HFF-Myc (cell line): ENCODE data around the gene SETD3.

Source experiments
- DNase-seq: peaks from one replicate; pipeline ENCODE4 v3.0.0-alpha.2; 2011; ENCODE audit warnings: low read depth; ENCODE audit errors: extremely low read depth
- H3K4me3 ChIP-seq: replicated peaks from 2 replicates; pipeline ENCODE4 v1.5.1; 2011; ENCODE audit warnings: low read depth, mild to moderate bottlenecking, control low read depth, low read length
- CTCF ChIP-seq: IDR thresholded peaks from 2 replicates; pipeline ENCODE4 v1.5.1; 2012; ENCODE audit warnings: mild to moderate bottlenecking, low read depth, low read length, control low read depth; ENCODE audit errors: missing control alignments

Gene SETD3

GRCh38 chr14:99475179-99475578 lies 5.5 kb downstream of the SETD3 start:
- DNase-seq: no peak
- no peak for TF ChIP-seq CTCF
- H3K4me3 ChIP-seq: no peak overlapping the region

- DNase-seq: no peak
- H3K4me3 ChIP-seq: no peak overlapping the region
- TF ChIP-seq CTCF: no peak
Observed at GRCh38 chr14:99473458-99473857, 7.2 kb downstream of the SETD3 start.

- TF ChIP-seq CTCF: no peak
- no peak overlapping the region for H3K4me3 ChIP-seq
Observed at GRCh38 chr14:99472937-99473336, 7.7 kb downstream of the SETD3 start.

GRCh38 chr14:99471731-99472130 lies 8.9 kb downstream of the SETD3 start:
- TF ChIP-seq CTCF: no peak
- no peak overlapping the region for H3K4me3 ChIP-seq
- no peak for DNase-seq

More at GRCh38 chr14:99472937-99473336, 7.7 kb downstream of the SETD3 start:
- no peak for DNase-seq

GRCh38 chr14:99468836-99469592 lies 11.6 kb downstream of the SETD3 start:
- H3K4me3 ChIP-seq: no peak overlapping the region
- no peak for DNase-seq
- no peak for TF ChIP-seq CTCF

- no peak overlapping the region for H3K4me3 ChIP-seq
- DNase-seq: no peak
- no peak for TF ChIP-seq CTCF
Observed at GRCh38 chr14:99468081-99468480, 12.6 kb downstream of the SETD3 start.
